BLaER1 treated with 17β-estradiol and CSF1 and Interleukin-3, amounts not matched to agents 10 nM and 100 nM (cell line): ENCODE data around the gene PLCB1.

ENCODE experiments used
- H3K27ac ChIP-seq, 11 experiments: shearing (Covaris generic); formaldehyde crosslinking; 2 replicates each; pipeline ENCODE4 v1.8.1; 2022
- H3K27me3 ChIP-seq, 11 experiments: shearing (Covaris generic); formaldehyde crosslinking; 2 replicates each; pipeline ENCODE4 v1.8.1; 2022
- H3K36me3 ChIP-seq, 11 experiments: shearing (Covaris generic); formaldehyde crosslinking; 2 replicates each; pipeline ENCODE4 v1.8.1; 2022
- H3K4me1 ChIP-seq, 10 experiments: shearing (Covaris generic); formaldehyde crosslinking; 2 replicates each; pipeline ENCODE4 v1.8.1; 2022
- H3K4me2 ChIP-seq, 11 experiments: shearing (Covaris generic); formaldehyde crosslinking; 2 replicates each; pipeline ENCODE4 v1.8.1; 2022
- H3K4me3 ChIP-seq, 10 experiments: shearing (Covaris generic); formaldehyde crosslinking; 2 replicates each; pipeline ENCODE4 v1.8.1; 2022
- H3K9ac ChIP-seq, 11 experiments: shearing (Covaris generic); formaldehyde crosslinking; 2 replicates each; pipeline ENCODE4 v1.8.1; 2022
- H3K9me3 ChIP-seq, 11 experiments: shearing (Covaris generic); formaldehyde crosslinking; replicated peaks in 1 of 11; 2 replicates each; pipeline ENCODE4 v1.8.1; 2022
- H4K20me1 ChIP-seq, 11 experiments: shearing (Covaris generic); formaldehyde crosslinking; 2 replicates each; pipeline ENCODE4 v1.8.1; 2022
- Cebpa-rat ChIP-seq, 11 experiments: shearing (Covaris generic); IDR thresholded peaks; 2 replicates each; pipeline ENCODE4 v1.8.1; 2022

Gene PLCB1

GRCh38 chr20:8115436-8115835 lies 16.6 kb upstream of the PLCB1 start:
- no peak overlapping the region for H3K4me2 ChIP-seq
- H3K27ac ChIP-seq, result no peak overlapping the region
- H3K9ac ChIP-seq, result no peak overlapping the region
- H3K4me1 ChIP-seq, result no peaks in the 10 kb centered on the region
- no peak for TF ChIP-seq Cebpa-rat (IDR thresholded peaks at IDR 0.05)
- H4K20me1 ChIP-seq, result no peaks in the 10 kb centered on the region
- no peaks in the 10 kb centered on the region for H3K27me3 ChIP-seq
- H3K9me3 ChIP-seq, result no peaks in the 10 kb centered on the region
- no peaks in the 10 kb centered on the region for H3K36me3 ChIP-seq
- no peak overlapping the region for H3K4me3 ChIP-seq

GRCh38 chr20:8116067-8116811 lies 15.8 kb upstream of the PLCB1 start:
- no peaks in the 10 kb centered on the region for H3K27me3 ChIP-seq
- H3K36me3 ChIP-seq, result no peaks in the 10 kb centered on the region
- no peak overlapping the region for H3K9ac ChIP-seq
- no peak for TF ChIP-seq Cebpa-rat (IDR thresholded peaks at IDR 0.05)
- no peak overlapping the region for H3K4me3 ChIP-seq
- H3K9me3 ChIP-seq, result no peaks in the 10 kb centered on the region
- no peaks in the 10 kb centered on the region for H3K4me1 ChIP-seq
- no peaks in the 10 kb centered on the region for H4K20me1 ChIP-seq
- no peak overlapping the region for H3K4me2 ChIP-seq
- no peak overlapping the region for H3K27ac ChIP-seq

DNA sequence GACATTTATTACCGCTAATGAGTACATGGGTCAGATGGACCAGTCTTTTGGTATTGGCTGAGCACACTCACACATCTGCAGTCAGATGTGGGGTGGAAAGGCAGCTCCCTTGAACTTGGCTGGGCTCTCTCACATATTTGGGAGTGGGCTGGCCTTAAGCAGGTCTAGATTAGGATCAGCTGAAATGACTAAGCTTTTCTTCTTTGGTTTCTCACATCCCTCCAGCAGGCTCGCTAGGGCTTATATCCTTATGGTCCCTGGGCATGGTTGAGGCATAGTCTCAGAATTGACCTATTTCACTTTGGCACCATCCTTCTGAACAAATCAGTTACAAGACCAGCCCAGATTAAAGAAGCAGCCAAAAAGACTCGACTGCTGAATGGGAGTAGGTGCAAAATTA lies 14.4 kb upstream of the PLCB1 start:
- H3K4me3 ChIP-seq, result no peak overlapping the region
- no peaks in the 10 kb centered on the region for H4K20me1 ChIP-seq
- no peaks in the 10 kb centered on the region for H3K36me3 ChIP-seq
- no peak overlapping the region for H3K4me2 ChIP-seq
- H3K4me1 ChIP-seq, result no peaks in the 10 kb centered on the region
- no peaks in the 10 kb centered on the region for H3K9me3 ChIP-seq
- H3K9ac ChIP-seq, result no peak overlapping the region
- no peak overlapping the region for H3K27ac ChIP-seq
- no peak for TF ChIP-seq Cebpa-rat (IDR thresholded peaks at IDR 0.05)
- no peaks in the 10 kb centered on the region for H3K27me3 ChIP-seq

GRCh38 chr20:8118039-8118438 lies 14.0 kb upstream of the PLCB1 start:
- Histone ChIP-seq H4K20me1 (no peaks in the 10 kb centered on the region), H3K4me2 (no peak overlapping the region), H3K27ac (no peak overlapping the region), H3K9me3 (no peaks in the 10 kb centered on the region), H3K36me3 (no peaks in the 10 kb centered on the region), H3K9ac (no peak overlapping the region), H3K4me3 (no peak overlapping the region), H3K4me1 (no peaks in the 10 kb centered on the region), H3K27me3 (no peaks in the 10 kb centered on the region)
- no peak for TF ChIP-seq Cebpa-rat (IDR thresholded peaks at IDR 0.05)

GRCh38 chr20:8118760-8119159 lies 13.3 kb upstream of the PLCB1 start:
- Histone ChIP-seq H3K36me3 (no peaks in the 10 kb centered on the region), H3K9ac (no peak overlapping the region), H3K27ac (no peak overlapping the region), H4K20me1 (no peaks in the 10 kb centered on the region), H3K27me3 (no peaks in the 10 kb centered on the region), H3K9me3 (no peaks in the 10 kb centered on the region), H3K4me2 (no peak overlapping the region), H3K4me1 (no peaks in the 10 kb centered on the region), H3K4me3 (no peak overlapping the region)
- no peak for TF ChIP-seq Cebpa-rat (IDR thresholded peaks at IDR 0.05)

DNA sequence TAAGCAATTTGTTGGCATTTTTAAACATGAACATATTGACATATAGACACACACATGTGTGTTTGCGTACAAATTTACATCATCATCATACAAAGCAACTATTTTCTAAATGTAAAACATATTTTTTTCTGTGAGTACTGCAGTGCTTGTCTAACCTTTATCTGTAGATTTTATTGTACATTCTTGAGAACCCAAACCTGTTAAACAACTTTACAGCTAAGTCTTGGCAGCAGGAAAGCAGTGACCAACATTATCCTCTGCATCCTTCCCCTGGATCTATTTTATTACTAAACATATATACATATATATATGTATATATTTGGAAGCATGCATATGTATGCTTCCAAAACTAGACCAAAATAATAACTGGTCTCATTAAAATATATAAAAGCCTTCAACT lies 10.4 kb upstream of the PLCB1 start:
- Histone ChIP-seq H3K9me3 (no peaks in the 10 kb centered on the region), H3K27ac (no peak overlapping the region), H3K27me3 (no peaks in the 10 kb centered on the region), H4K20me1 (no peaks in the 10 kb centered on the region), H3K9ac (no peak overlapping the region), H3K4me1 (no peaks in the 10 kb centered on the region), H3K4me2 (no peak overlapping the region), H3K36me3 (no peaks in the 10 kb centered on the region), H3K4me3 (no peak overlapping the region)
- TF ChIP-seq Cebpa-rat (IDR thresholded peaks at IDR 0.05), result no peak

- no peak for TF ChIP-seq Cebpa-rat (IDR thresholded peaks at IDR 0.05)
- no peaks in the 10 kb centered on the region for H3K9me3 ChIP-seq
Observed at GRCh38 chr20:8124639-8125038, 7.4 kb upstream of the PLCB1 start.

DNA sequence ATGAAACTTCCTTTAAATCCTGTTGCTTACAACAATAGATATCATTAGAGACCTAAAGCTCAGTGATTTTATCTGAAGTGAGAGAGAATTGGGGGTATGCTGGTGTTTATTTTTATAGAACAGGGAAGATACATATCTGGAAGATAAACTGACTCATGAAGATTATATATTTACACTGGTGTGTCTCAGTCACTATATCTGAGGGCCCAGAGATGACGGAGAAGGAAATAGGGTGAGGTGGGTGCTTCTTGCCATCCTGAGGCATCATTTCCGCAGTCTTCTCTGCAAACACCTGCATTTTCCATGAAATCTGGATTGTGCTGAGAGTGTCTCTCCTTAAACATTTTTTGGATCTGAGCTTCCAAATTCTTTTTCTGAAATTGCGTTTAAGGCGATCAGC lies 5.9 kb upstream of the PLCB1 start:
- Histone ChIP-seq H3K9me3 (no peaks in the 10 kb centered on the region), H4K20me1 (no peaks in the 10 kb centered on the region), H3K27me3 (no peaks in the 10 kb centered on the region), H3K4me1 (peaks cover 0 to 9% (median 0%) of the 10 kb centered on the region in 10 experiments; a peak in 4 of 20 replicates), H3K9ac (no peak overlapping the region), H3K27ac (no peak overlapping the region), H3K36me3 (no peaks in the 10 kb centered on the region), H3K4me3 (no peak overlapping the region), H3K4me2 (no peak overlapping the region)
- TF ChIP-seq Cebpa-rat (IDR thresholded peaks at IDR 0.05), result no peak

More at GRCh38 chr20:8124639-8125038, 7.4 kb upstream of the PLCB1 start:
- H3K27ac ChIP-seq, result no peak overlapping the region
- H3K4me3 ChIP-seq, result no peak overlapping the region
- peaks cover 0 to 9% (median 0%) of the 10 kb centered on the region in 10 experiments; a peak in 3 of 20 replicates for H3K4me1 ChIP-seq
- H3K9ac ChIP-seq, result no peak overlapping the region
- no peak overlapping the region for H3K4me2 ChIP-seq
- no peaks in the 10 kb centered on the region for H4K20me1 ChIP-seq
- no peaks in the 10 kb centered on the region for H3K36me3 ChIP-seq
- no peaks in the 10 kb centered on the region for H3K27me3 ChIP-seq

- H4K20me1 ChIP-seq, result no peaks in the 10 kb centered on the region
Observed at GRCh38 chr20:8126841-8127378, 5.2 kb upstream of the PLCB1 start.

More at GRCh38 chr20:8126841-8127378, 5.2 kb upstream of the PLCB1 start:
- no peaks in the 10 kb centered on the region for H3K9me3 ChIP-seq
- H3K4me2 ChIP-seq, result no peak overlapping the region
- H3K36me3 ChIP-seq, result no peaks in the 10 kb centered on the region
- no peaks in the 10 kb centered on the region for H3K27me3 ChIP-seq
- H3K9ac ChIP-seq, result no peak overlapping the region
- TF ChIP-seq Cebpa-rat (IDR thresholded peaks at IDR 0.05), result no peak
- H3K27ac ChIP-seq, result no peak overlapping the region
- peaks cover 0 to 9% (median 0%) of the 10 kb centered on the region in 10 experiments; a peak in 4 of 20 replicates for H3K4me1 ChIP-seq
- no peak overlapping the region for H3K4me3 ChIP-seq
